HepG2 (cell line): ENCODE results near the gene RAI14. TPM values are rescaled to one million over a fixed set of nuclear protein-coding genes. Genes with fewer than 3 reads are reported as not detected.
A peak's percentile ranks its signal among the peaks of the same experiment; 100 is the strongest.

Experiments
- FLYWCH1 ChIP-seq: sonication (generic); formaldehyde crosslinking; IDR thresholded peaks from 2 replicates; pipeline ENCODE4 v1.8.1; 2023; ENCODE audit warnings: mild to moderate bottlenecking, missing genetic modification reagents
- GTF3A ChIP-seq: sonication (generic); formaldehyde crosslinking; conservative IDR thresholded peaks from 2 replicates; pipeline ENCODE4 v1.4.0; 2020; ENCODE audit warnings: mild to moderate bottlenecking, missing genetic modification reagents
- GZF1 ChIP-seq: sonication (generic); formaldehyde crosslinking; IDR thresholded peaks from 2 replicates; pipeline ENCODE4 v1.5.1; 2020; ENCODE audit warnings: mild to moderate bottlenecking, missing genetic modification reagents
- HINFP ChIP-seq: sonication (generic); formaldehyde crosslinking; IDR thresholded peaks from 2 replicates; pipeline ENCODE4 v1.4.0; 2020; ENCODE audit warnings: low read depth, mild to moderate bottlenecking, missing genetic modification reagents
- IRF1 ChIP-seq: sonication (generic); formaldehyde crosslinking; IDR thresholded peaks from 2 replicates; pipeline ENCODE4 v1.4.0; 2020; ENCODE audit warnings: low read depth, mild to moderate bottlenecking, missing genetic modification reagents
- KMT2B ChIP-seq: IDR thresholded peaks from 2 replicates; pipeline ENCODE4 v1.6.1; 2016; ENCODE audit warnings: missing genetic modification reagents, missing compliant biosample characterization
- MAF1 ChIP-seq: sonication (generic); formaldehyde crosslinking; IDR thresholded peaks from 2 replicates; pipeline ENCODE4 v1.5.0; 2020; ENCODE audit warnings: missing genetic modification reagents, borderline replicate concordance
- MAZ ChIP-seq, 2 experiments: sonication (generic) in 1 of 2; formaldehyde crosslinking in 1 of 2; IDR thresholded peaks; 2 replicates each; pipeline versions ENCODE4 v1.5.0 to v1.6.1; 2012 to 2020; ENCODE audit warnings: low read depth in 2 of 2, mild to moderate bottlenecking in 2 of 2, borderline replicate concordance in 1 of 2, improper control_type of control experiment in 1 of 2, low read length in 1 of 2, missing genetic modification reagents in 1 of 2, moderate library complexity in 1 of 2
- MED13 ChIP-seq: sonication (generic); formaldehyde crosslinking; IDR thresholded peaks from 2 replicates; pipeline ENCODE4 v1.5.0; 2020; ENCODE audit warnings: missing genetic modification reagents
- NR2F6 ChIP-seq, 2 experiments: IDR thresholded peaks; 2 replicates each; pipeline ENCODE4 v1.6.1; 2016; ENCODE audit warnings: antibody characterized with exemption in 1 of 2, mild to moderate bottlenecking in 1 of 2
- POGK ChIP-seq: sonication (generic); formaldehyde crosslinking; conservative IDR thresholded peaks from 2 replicates; pipeline ENCODE4 v1.8.0; 2022; ENCODE audit warnings: mild to moderate bottlenecking, moderate library complexity, missing genetic modification reagents
- RBFOX2 ChIP-seq: fragments of 200-400 bp; formaldehyde crosslinking; IDR thresholded peaks from 2 replicates; pipeline ENCODE4 v1.6.1; 2017; ENCODE audit warnings: low read depth, mild to moderate bottlenecking, low read length
- REPIN1 ChIP-seq: sonication (generic); formaldehyde crosslinking; IDR thresholded peaks from 2 replicates; pipeline ENCODE4 v1.8.0; 2022; ENCODE audit warnings: missing genetic modification reagents, low read depth, mild to moderate bottlenecking, borderline replicate concordance
- SAFB2 ChIP-seq: sonication (generic); formaldehyde crosslinking; IDR thresholded peaks from 2 replicates; pipeline ENCODE4 v1.5.1; 2020; ENCODE audit warnings: missing genetic modification reagents, low read depth, mild to moderate bottlenecking, borderline replicate concordance
- ZFP82 ChIP-seq: sonication (generic); formaldehyde crosslinking; IDR thresholded peaks from 2 replicates; pipeline ENCODE4 v1.5.1; 2020; ENCODE audit warnings: mild to moderate bottlenecking, missing genetic modification reagents, borderline replicate concordance
- ZMYM4 ChIP-seq: sonication (generic); formaldehyde crosslinking; IDR thresholded peaks from 2 replicates; pipeline ENCODE4 v1.8.1; 2023; ENCODE audit warnings: mild to moderate bottlenecking, missing genetic modification reagents
- ZNF263 ChIP-seq: sonication (generic); formaldehyde crosslinking; IDR thresholded peaks from 2 replicates; pipeline ENCODE4 v1.4.0; 2020; ENCODE audit warnings: missing genetic modification reagents
- ZNF281 ChIP-seq: sonication (generic); formaldehyde crosslinking; IDR thresholded peaks from 2 replicates; pipeline ENCODE4 v1.4.0; 2020; ENCODE audit warnings: missing genetic modification reagents, borderline replicate concordance
- ZNF354B ChIP-seq: sonication (generic); formaldehyde crosslinking; IDR thresholded peaks from 2 replicates; pipeline ENCODE4 v1.8.0; 2022; ENCODE audit warnings: mild to moderate bottlenecking, missing genetic modification reagents
- ZNF563 ChIP-seq: sonication (generic); formaldehyde crosslinking; IDR thresholded peaks from 2 replicates; pipeline ENCODE4 v1.8.0; 2022; ENCODE audit warnings: mild to moderate bottlenecking, moderate library complexity, missing genetic modification reagents
- ZNF768 ChIP-seq: sonication (generic); formaldehyde crosslinking; IDR thresholded peaks from 2 replicates; pipeline ENCODE4 v1.4.0; 2020; ENCODE audit warnings: missing genetic modification reagents
- polyA plus RNA-seq, 8 experiments: library from polyadenylated mRNA; depleted of rRNA in 3 of 8; stranded (reverse) in 7 of 8; unstranded in 1 of 8; fragments of >200 nt; fragmentation: Illumina TruSeq in 4 of 8; extraction: Trizol in 4 of 8; gene quantifications; 2 replicates each; pipeline versions ENCODE4 v1.2.1 to v1.2.3, GENCODE V29; 2011 to 2016; ENCODE audit warnings: low read depth in 4 of 8, missing spikeins in 1 of 8, mixed read lengths in 1 of 8; ENCODE audit not compliant: insufficient read depth in 1 of 8
- total RNA-seq, 5 experiments: library from RNA; depleted of rRNA; stranded (reverse); fragments of >200 nt; fragmentation: Illumina TruSeq; extraction: Trizol; gene quantifications; 2 replicates each; pipeline ENCODE4 v1.2.3, GENCODE V29; 2016; ENCODE audit warnings: low read depth in 1 of 5

Gene RAI14
- total and polyA plus RNA-seq, 2 of the 13 experiments (the other 11 are each of a cell fraction or from before 2014, with no cell fraction given): 12.6 to 18.2 TPM

GRCh38 chr5:34656001-34656699 lies at the start of gene RAI14 (continued):
- TF ChIP-seq FLYWCH1 (CRISPR knock-in tag) (0 out of 2 replicates have a peak, but pooled peaks have one; percentile 52), REPIN1 (CRISPR knock-in tag) (0 out of 2 replicates have a peak, but pooled peaks have one; percentile 24), HINFP (CRISPR knock-in tag) (peak; percentile 51; the same call in 1 of the 2 replicates), MED13 (CRISPR knock-in tag) (peak; percentile 68; the same call in 1 of the 2 replicates), ZNF563 (CRISPR knock-in tag) (peak; percentile 63; the same call in 1 of the 2 replicates), GZF1 (CRISPR knock-in tag) (0 out of 2 replicates have a peak, but pooled peaks have one; percentile 17), RBFOX2 (peak; percentile 79), ZNF768 (CRISPR knock-in tag) (peak; percentile 7; the same call in 1 of the 2 replicates), ZNF354B (CRISPR knock-in tag) (no peak), KMT2B (CRISPR knock-in tag) (peak; percentile 27; the same call in 1 of the 2 replicates), ZNF263 (CRISPR knock-in tag) (peak; percentile 75), GTF3A (CRISPR knock-in tag) (peak; percentile 93), IRF1 (CRISPR knock-in tag) (0 out of 2 replicates have a peak, but pooled peaks have one; percentile 67), NR2F6 (IDR thresholded peaks at IDR 0.05) (no peak), NR2F6 (CRISPR knock-in tag; IDR thresholded peaks at IDR 0.05) (0 out of 2 replicates have a peak, but pooled peaks have one; percentile 20), MAZ (IDR thresholded peaks at IDR 0.05; ENCODE audit: borderline replicate concordance, low read depth, low read length) (peak; percentile 81), MAZ (CRISPR knock-in tag; IDR thresholded peaks at IDR 0.05; ENCODE audit: low read depth) (peak; percentile 86), MAF1 (CRISPR knock-in tag) (no peak), SAFB2 (CRISPR knock-in tag) (peak; percentile 25; the same call in 1 of the 2 replicates), ZNF281 (CRISPR knock-in tag) (0 out of 2 replicates have a peak, but pooled peaks have one; percentile 8), ZFP82 (CRISPR knock-in tag) (peak; percentile 82; the same call in 1 of the 2 replicates), ZMYM4 (CRISPR knock-in tag) (peak; percentile 72), POGK (CRISPR knock-in tag) (peak; percentile 60; the same call in 1 of the 2 replicates)
